Measurements from ENCODE around the gene TRA2B. TPM values are rescaled to one million over a fixed set of nuclear protein-coding genes. Genes with fewer than 3 reads are reported as not detected.
"Not testable (repeated sequence)": the region's sequence is repeated elsewhere in the genome, so short reads cannot be mapped to it uniquely, and the experiment has no call there.

Gene TRA2B
- total RNA-seq, 2 experiments from 2014 or later: 303 to 310 TPM

- ChIA-PET POLR2A (interaction anchor here (0.5 to 1.8 kb wide), 6 partner anchors 15 to 1113 kb away, joined by 3 to 6 read pairs (median 4); no protein-coding TSS in a partner anchor), CTCF (interaction anchor here (1.0 kb wide), 1 partner anchor 31 kb away, joined by 3 read pairs; no protein-coding TSS in a partner anchor)
Measured at GRCh38 chr3:185912512-185912911, 25.3 kb downstream of the TRA2B start.

- POLR2A ChIA-PET, CTCF ChIA-PET: not testable (repeated sequence)
Measured at GRCh38 chr3:185911076-185911448, 26.8 kb downstream of the TRA2B start.

- POLR2A ChIA-PET: interaction anchor here (0.6 kb wide), 1 partner anchor 22 kb away, joined by 3 read pairs; no protein-coding TSS in a partner anchor
- CTCF ChIA-PET: not testable (repeated sequence)
Measured at GRCh38 chr3:185910322-185911075, 27.3 kb downstream of the TRA2B start.

GRCh38 chr3:185909913-185910312 lies 27.9 kb downstream of the TRA2B start:
- POLR2A ChIA-PET: interaction anchor here (0.6 kb wide), 1 partner anchor 21 kb away, joined by 3 read pairs; no protein-coding TSS in a partner anchor
- CTCF ChIA-PET: not testable (repeated sequence)

- CTCF ChIA-PET: no interaction called here
- POLR2A ChIA-PET: no interaction called here
Measured at GRCh38 chr3:185900228-185900627, 37.6 kb downstream of the TRA2B start.

- POLR2A ChIA-PET: no interaction called here
- CTCF ChIA-PET: no interaction called here
Measured at GRCh38 chr3:185896636-185897035, 41.2 kb downstream of the TRA2B start.

GRCh38 chr3:185887066-185887465 lies 50.7 kb downstream of the TRA2B start:
- POLR2A ChIA-PET: no interaction called here
- CTCF ChIA-PET: no interaction called here

GRCh38 chr3:185884641-185885040 lies 53.2 kb downstream of the TRA2B start:
- ChIA-PET POLR2A (no interaction called here), CTCF (no interaction called here)

GRCh38 chr3:185881926-185882325 lies 55.9 kb downstream of the TRA2B start:
- ChIA-PET POLR2A (no interaction called here), CTCF (interaction anchor here (1.1 kb wide), 1 partner anchor 306 kb away, joined by 3 read pairs; no protein-coding TSS in a partner anchor)

- ChIA-PET POLR2A (no interaction called here), CTCF (no interaction called here)
Measured at GRCh38 chr3:185880600-185880999, 57.2 kb downstream of the TRA2B start.

GRCh38 chr3:185878920-185879319 lies 58.9 kb downstream of the TRA2B start:
- ChIA-PET CTCF (interaction anchor here (0.6 kb wide), 1 partner anchor 534 kb away, joined by 3 read pairs; no protein-coding TSS in a partner anchor), POLR2A (no interaction called here)

GRCh38 chr3:185874119-185874518 lies 63.7 kb downstream of the TRA2B start:
- POLR2A ChIA-PET: no interaction called here
- CTCF ChIA-PET: no interaction called here

- ChIA-PET POLR2A (no interaction called here), CTCF (interaction anchor here (0.7 kb wide), 1 partner anchor 80 kb away, joined by 3 read pairs; no protein-coding TSS in a partner anchor)
Measured at GRCh38 chr3:185867650-185868049, 70.2 kb downstream of the TRA2B start.

GRCh38 chr3:185866995-185867394 lies 70.8 kb downstream of the TRA2B start:
- CTCF ChIA-PET: interaction anchor here (0.7 kb wide), 1 partner anchor 79 kb away, joined by 3 read pairs; no protein-coding TSS in a partner anchor

GRCh38 chr3:185866555-185866954 lies 71.3 kb downstream of the TRA2B start:
- CTCF ChIA-PET: no interaction called here
- POLR2A ChIA-PET: no interaction called here

More at GRCh38 chr3:185866995-185867394, 70.8 kb downstream of the TRA2B start:
- POLR2A ChIA-PET: no interaction called here

Other genes with a start within 250 kb of the TRA2B start
- gene IGF2BP2, start 113.0 kb downstream of the TRA2B start, total RNA-seq: under 1 TPM; 0.32 to 0.65 TPM
- 1 to 10 TPM; 1.5 to 2.2 TPM for gene ETV5, start 171.1 kb upstream of the TRA2B start, total RNA-seq